ENCODE data around the gene SERPINA4.

Gene SERPINA4

DNA sequence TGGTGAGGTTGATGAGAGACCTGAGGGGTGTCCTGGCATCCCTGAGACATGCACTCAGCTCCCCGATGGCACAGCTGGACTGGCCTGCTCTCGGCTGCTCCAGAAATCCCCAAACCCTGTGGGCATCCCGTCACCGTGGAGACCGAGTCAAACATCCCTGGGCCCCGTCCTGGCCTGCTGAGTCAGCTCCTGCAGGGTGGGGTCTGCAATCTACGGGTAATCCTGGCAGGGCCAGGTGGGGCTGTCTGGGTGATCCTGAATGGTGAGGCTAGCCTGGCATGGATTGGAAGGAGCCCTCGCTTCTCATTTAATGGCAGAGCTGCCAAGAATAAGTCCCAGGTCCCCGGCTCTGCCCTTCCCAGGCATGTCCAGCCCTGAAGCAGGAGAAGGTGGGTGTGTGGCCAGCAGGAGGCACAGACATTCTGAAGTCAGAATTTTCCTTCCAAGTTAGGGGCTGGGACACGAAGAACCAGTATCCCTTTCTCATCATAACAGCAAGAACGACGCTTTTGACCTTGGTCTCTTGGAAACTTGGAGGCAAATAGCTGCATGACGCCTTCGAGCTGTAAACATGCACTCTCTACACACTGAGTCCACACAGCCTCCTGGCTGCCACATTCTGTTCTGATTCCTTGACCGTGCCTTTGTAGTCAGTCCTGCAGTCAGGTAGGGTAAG is 17.7 kb upstream of the SERPINA4 start:
- no peak for DNase-seq

DNA sequence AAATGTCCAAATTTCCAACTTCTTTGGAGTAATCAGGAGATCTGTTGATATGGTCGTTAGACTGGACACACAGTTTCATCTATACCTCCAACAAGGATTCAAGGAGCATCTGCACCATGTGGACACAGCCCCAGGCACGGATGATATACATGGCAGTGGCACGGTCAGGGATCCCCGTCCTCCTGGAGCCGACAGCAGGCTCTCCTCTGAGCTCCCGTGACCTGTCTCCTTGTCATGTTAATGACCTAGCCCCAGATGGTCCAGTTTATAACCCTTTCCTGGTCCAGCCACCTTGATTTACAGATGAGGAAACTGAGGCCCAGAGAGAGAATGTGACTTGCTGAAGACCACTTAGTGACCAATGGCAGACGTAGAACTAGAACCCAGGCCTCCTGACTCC is 16.5 kb upstream of the SERPINA4 start:
- no peak for DNase-seq

DNA sequence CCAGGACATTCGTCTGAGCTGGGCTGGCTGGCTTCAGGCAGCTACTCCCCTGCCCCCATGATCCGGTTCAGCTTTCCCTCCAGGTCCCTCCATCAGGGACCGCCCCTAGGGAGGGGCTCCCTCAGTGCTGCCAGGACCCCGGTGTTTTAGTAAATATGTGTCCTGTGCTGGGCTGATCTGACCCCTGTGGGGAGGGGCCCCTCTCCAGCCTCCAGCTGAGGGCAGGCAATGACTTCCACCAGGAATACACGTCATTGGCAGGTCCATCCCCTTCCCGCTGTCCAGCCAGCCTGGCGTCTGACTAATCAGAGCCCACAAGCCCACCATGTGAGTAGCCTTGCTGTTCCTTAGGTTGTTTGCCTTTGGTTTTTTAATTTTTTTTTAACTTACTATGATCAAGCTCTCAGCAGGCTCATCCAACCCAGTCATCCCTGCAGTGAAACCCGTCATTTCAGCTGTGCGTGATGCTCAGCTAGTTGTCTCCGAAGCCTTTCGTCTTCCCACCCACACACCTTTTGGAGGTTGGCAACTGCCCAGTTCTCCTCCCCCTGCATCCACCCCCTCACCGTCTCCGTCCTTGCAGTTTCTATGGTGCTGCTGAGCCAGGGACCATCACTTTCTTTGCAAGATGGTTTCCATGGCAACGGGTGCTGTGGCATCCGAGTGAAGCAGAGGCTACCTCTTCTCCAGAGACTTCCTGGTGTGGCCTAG is 16.0 kb upstream of the SERPINA4 start:
- no peak for DNase-seq

DNA sequence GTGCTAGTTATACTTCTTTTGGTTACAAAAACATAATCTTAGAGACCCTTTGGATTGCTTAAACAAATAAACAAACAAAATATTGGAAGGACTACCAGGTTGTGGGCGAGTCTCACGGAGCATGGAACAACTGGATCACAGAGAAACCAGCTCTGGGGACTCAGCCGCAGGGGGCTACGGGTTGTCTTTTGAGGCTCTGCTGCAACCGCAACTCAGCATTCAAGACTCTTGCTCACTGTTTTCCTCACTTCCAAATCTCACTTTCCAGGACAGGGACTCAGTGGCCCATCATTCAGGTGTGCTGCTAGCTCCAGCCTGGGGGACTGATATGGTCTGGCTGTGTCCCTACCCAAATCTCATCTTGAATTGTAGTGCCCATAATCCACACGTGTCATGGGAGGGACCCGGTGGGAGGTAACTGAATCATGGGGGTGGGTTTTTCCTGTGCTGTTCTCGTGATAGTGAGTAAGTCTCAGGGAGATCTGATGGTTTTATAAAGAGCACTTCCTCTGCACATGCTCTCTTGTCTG is 14.0 kb upstream of the SERPINA4 start:
- DNase-seq: no peak

DNA sequence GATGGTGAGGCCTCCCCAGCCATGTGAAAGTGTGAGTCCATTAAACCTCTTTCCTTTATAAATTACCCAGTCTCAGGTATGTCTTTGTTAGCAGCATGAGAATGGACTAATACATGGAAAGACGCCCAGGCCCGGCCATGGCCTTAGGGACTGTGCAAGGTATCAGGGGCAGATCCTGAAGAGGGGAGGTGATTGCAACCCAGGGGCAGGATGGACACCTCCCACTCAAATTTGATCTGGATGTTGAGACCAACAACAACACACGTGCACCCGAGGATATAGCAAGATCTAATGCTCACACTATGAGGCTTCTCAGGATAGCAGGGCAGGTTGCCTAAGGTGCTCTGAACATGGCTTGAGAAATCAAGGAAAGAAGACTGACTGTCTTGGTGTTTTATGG is 13.5 kb upstream of the SERPINA4 start:
- DNase-seq: no peak

DNA sequence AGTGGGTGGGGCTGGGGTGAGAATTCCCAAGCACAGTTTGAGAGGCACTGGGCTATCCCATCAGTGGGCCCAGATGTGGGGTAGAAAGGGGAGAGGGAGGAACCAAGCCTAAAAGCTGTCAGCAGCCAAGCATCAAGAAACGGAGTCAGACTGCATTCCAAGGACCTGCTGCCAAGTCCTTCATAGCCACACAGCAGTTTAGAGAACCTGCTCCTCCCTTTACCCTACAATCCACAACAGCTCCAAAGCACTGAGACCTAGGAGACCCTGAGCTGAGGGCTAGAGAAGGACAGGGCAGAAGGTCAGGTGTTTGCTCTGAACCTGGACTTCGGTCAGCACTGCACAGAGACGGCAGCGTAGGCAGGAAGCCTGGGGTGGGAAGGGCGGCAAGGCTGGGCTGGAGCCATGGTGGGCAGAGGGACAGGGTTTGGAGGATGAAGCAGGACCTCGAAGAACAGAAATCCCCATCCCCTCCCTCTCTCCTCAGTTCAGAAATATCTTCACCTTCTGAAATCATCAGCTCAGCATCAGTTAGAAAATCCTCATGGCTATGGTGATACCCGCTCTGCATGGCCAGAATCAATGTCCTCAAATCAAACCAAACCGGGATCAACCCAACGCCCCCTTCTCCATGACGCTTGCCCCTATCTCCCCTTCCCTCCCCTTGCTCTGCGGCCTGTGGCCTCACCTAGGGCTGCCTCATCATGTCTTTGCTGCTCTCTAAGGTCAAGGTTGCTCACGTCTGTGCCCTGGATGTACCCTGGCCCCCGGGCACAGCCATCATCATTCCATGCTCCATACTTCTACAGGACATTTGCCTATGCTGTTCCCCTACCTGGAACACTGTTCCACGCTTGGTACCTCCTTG is 12.9 kb upstream of the SERPINA4 start:
- DNase-seq: no peak

DNA sequence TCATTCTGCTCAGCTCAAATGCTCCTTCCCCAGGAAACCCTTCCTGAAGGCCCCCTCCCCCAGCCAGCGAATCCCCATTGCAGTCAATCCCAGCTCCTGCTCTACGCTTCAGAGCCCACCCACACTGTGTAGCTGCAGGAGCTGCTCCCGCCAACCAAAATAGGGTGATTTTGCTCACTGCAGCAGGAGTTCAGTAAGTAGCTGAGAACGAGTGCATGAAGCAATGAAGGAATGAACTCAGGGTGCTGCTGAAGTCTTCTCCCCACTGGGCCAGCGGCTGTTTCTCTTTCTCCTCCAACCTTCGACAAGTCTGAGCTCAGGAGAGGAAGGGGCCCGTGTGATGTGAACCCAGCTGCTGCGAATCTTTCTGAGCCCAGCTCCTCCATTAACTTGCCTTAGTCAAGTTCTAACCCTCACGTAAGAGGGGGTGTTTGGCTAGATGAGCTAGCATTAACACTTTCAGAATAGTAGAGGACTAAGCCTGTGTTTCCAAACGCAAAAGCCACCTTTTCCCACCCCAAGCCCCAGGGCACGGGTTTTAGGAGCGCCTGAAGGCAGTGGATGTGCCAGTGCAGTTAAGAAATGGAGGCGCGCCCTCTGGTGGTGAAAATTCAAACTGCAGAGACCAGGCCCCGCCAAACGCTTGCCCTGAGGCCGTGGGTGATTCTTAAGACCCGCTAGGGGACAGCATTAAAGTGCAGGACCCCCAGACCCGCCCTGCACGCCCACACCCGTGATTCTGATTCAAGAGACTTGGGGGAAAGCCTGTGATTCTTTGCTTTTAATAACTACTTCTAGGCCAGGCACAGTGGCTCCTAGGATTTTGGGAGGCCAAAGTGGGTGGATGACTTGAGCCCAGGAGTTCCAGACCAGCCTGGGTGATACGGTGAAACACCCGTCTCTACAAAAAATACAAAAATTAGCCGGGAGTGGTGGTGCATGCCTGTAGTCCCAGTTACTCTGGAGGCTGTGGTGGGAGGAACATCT is 11.9 kb upstream of the SERPINA4 start:
- peak; percentile 77 for DNase-seq

DNA sequence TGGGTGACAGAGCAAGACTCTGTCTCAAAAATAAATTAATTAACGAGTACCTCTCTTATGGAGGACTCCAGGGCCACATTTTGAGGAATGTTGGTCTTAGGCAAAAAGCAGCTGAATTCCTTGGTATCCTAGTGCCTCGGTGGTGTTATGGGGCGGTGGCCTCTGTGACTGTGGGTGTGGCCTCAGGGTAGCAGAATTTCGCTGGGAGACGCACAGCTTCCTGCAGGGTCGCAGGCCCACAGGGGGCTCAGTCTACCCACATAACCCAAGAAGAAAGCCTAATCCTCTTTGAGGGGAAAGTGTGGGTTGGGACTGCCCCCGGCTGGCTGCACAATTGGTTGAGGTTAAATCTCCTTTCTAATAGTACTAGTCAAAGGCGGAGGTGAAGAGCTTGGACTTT is 11.2 kb upstream of the SERPINA4 start:
- DNase-seq: no peak

DNA sequence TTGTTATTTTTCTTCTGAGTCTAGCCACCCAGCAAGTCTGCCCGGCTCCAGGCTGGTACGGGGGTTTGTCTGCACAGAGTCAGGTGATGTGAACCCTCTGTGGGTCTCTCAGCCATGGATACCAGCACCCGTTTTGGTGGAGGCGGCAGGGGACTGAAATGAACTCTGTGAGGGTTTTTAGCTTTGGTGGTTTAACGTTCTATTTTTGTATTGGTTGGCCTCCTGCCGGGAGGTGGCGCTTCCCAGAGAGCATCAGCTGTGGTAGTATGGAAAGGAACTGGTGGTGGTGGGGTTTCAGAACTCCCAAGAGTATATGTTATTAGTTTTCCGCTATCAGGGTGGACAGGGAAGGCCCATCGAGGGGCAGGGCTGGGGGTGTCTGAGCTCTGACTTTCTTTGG is 5.3 kb upstream of the SERPINA4 start:
- no peak for DNase-seq

DNA sequence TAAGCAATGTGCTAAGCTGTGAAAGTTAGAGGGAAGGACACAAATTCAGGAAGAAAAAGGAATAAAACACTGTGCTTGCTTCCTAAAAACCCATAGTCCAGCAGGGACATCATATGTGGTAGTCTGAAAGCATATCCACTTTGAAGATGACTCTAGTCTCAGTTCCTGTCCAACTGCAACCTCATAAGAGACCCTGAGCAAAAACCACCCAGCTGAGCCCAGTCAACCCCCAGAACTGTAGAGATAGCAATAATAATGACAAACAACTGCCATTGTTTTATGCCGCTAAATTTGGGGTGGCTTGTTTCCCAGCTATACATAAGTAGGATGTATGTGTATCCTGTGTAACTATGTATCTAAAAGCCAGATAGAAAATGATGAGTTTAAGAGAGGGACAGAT is 3.9 kb upstream of the SERPINA4 start:
- DNase-seq: no peak

DNA sequence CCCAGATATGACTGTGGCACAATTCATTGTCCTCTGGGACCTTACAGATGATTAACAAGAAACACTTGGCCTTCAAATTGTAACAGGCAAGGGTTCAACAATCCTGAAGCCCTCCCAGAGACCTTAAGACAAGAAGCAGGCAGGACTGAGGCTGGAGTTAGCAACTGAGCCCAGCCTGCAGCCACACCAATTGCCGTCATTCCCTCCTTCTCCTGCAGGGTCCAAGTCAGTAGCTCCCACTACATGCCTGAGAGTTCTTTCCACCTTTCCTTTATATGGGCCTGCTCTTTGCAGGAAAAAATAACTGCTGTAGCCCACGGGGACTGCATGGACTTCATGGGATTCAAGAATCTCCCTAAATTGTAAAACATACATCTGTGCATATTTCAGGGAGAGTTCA is 2.4 kb upstream of the SERPINA4 start:
- DNase-seq: no peak

DNA sequence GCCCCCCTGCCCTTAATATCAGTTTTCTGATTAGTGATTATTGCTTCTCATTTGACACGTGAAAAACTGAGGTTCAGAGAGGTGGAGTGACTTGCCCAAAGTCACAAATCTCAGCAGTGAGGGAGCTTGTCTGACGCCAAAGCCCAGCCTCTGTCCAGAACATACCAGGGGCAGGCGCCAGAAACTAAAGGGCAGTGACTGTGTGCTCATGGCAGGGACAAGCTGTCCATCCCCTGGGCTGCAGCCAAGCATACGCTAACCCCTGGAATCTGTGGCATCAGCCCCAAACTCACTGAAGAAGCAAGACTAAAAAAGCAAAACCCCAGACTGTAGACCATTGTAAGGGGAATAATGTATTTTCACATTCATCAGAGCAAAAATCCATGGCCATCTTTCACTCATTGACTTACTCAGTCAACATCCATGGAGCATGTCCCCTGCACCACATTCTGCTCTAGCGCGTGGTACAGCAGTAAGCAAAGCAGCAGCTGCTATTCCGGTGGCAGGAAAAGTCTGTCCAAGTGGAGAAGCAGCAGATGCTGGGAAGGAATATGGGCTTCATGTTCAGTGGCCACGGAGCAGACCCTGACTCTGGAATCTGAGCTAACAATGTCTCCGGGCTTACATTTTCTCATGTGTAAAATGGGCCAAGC is 1.5 kb upstream of the SERPINA4 start:
- no peak for DNase-seq

DNA sequence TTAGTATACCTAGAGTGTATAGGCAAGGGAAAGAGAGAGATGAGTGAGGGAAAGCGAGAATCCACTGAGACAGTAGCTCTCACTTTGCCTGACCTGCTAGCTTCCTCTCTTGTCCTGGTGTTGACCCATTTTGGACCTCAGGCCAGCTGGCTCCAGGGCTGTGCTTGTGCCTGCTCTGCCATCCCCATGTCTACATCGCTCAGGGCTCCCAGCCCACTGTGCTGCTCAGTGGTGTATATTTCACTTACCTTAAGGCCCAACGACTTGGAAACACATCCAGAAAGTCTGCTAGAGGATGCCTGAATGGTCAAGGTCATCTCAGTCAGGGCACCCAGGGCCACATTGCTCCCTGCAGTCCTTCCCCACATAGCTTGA is 964 bp upstream of the SERPINA4 start:
- no peak for DNase-seq

DNA sequence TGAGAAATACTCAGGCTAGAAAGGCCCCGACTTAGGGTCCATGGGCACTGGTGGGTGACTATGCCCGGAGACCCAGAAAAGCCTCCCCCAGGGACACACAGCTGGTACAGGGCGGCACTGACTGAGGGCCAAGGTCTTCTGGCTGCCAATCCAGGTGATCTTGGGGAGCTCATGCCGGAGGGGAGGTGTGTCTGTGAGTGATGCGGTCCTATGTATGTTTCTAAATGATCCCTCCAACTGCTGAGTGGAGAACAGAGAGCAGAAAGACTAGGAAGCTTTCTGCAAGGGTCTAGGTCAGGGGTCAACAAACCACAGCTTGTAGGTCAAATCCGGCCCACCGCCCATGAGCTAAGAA is 391 bp downstream of the SERPINA4 start:
- no peak for DNase-seq

DNA sequence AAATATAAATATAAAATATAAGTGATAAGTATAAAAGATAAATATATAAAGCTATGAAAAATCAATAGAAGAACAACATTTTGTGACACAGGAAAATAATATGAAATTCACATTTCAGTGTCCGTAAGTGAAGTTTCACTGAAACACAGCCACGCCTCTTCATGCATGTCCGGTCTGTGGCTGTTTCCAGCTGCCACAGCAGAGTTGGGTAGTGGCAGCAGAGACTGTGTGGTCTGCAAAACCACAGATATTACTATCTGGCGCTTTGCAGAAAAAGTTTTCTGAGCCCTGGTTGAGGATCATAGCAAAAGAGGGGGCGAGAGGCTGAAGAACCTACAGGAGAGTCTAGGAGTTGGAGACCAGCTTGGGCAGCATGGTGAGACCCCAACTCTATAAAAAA is 780 bp downstream of the SERPINA4 start:
- no peak for DNase-seq

DNA sequence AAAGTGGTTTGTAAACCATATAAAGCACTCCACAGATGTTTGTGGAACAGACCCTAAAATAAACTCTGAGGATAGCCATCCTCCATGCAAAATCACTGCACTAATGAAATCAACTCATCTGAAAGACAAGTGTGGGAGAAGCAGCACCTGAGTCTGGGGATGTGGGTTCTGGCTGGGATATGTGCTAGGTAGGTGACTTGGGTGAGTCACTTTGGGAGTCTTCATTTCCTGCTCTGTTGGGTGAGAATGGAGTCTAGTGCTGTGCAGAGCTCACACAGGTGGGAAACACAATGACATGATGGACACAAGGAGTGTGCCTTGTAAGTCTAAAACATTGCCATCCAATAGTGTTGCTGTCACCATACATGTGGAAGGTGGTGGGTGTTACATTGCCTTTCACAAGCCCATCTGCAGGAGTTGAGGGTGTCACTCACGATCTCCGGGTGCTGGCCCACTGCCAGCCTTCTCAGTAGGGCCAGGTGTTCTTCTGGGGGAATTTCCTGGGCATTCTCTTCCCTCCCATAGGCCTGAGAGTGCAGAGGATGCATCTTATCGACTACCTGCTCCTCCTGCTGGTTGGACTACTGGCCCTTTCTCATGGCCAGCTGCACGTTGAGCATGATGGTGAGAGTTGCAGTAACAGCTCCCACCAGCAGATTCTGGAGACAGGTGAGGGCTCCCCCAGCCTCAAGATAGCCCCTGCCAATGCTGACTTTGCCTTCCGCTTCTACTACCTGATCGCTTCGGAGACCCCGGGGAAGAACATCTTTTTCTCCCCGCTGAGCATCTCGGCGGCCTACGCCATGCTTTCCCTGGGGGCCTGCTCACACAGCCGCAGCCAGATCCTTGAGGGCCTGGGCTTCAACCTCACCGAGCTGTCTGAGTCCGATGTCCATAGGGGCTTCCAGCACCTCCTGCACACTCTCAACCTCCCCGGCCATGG is 2.0 kb downstream of the SERPINA4 start:
- DNase-seq: no peak

DNA sequence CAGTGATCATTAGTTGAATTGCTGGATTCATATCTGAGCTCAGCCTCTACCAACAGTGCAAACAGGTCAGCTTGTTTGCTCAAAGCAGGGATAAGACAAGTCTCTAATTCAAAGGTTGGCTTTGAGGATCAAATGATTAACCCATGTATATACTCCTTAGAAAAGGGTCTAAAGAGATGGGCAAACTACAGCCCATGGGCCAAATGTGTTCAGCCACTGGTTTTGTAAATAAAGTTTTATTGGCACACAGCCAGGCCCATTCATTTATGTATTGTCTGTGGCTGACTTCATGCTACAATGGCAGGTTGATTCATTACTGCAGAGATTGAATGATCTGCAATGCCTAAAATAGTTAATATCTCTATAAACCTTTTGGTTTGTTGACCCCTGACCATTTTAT is 3.1 kb downstream of the SERPINA4 start:
- no peak for DNase-seq

DNA sequence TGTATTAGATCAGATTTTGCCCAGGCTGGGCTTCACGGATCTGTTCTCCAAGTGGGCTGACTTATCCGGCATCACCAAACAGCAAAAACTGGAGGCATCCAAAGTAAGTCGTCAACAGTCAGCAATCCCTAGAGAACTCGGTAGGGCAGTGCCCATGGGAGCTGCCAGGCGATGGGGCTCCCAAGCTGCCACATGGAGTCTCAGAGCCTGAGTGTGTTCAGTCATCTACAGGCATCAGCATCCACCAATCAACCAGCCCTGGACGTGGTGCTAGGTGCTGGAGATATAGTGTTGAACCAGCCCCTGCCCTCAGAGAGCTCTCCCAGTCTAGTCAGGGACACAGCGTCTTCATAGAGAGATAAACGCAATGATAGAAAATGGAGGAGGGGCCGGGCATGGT is 6.9 kb downstream of the SERPINA4 start:
- DNase-seq: no peak

DNA sequence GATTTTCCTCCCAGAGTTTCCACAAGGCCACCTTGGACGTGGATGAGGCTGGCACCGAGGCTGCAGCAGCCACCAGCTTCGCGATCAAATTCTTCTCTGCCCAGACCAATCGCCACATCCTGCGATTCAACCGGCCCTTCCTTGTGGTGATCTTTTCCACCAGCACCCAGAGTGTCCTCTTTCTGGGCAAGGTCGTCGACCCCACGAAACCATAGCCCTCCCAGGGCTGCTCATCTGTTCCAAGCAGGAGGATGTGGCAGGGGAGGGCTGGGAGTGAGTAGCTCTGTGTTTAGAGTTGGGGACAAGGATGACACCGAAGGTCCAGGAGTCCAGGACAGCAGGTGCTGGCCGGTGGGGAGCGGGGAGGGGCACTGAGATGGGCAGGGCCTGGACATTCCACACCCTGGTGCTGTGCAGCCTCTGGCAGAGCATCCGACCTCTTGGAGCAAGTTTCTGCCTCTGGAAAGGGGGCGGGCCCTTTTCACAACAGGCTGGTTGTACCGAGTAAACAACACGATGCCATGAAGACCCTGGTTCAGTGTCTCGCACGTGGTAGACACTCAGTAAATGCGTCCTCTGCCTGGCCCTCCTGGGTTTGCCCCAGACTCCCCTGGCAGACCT is 8.2 kb downstream of the SERPINA4 start:
- no peak for DNase-seq

DNA sequence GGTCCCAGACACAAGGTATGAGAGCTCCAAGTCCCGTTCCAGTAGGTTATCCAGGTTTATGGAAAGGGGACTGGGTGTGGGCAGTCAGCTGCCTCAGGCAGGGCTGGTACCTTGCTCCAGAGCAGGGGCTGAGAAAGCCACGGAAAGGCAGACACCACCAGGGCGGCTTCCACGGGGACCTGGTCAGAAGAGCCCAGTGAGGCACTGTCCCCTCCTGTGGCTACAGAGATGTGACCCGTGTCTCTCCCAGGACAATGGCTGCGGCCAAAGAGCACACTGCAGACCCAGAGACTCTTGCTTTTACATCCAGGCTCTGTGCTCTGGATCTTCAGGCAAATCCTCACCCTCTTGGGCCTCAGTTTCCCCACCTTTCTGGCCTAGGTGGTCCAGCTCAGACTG is 8.8 kb downstream of the SERPINA4 start:
- no peak for DNase-seq

All from activated CD4-positive, alpha-beta T cell treated with anti-CD3 and anti-CD28 coated beads for 48 hours (primary cell).